GM12891 (cell line): ENCODE data around the gene BTD.

Experiments
- POLR2A ChIP-seq: IDR thresholded peaks from 2 replicates; pipeline ENCODE4 v1.6.1; 2011; ENCODE audit warnings: low read depth, low read length, control low read depth
- POLR2AphosphoS5 ChIP-seq: IDR thresholded peaks from 2 replicates; pipeline ENCODE4 v1.6.1; 2011; ENCODE audit warnings: low read depth, low read length, control low read depth
- POU2F2 ChIP-seq: IDR thresholded peaks from 2 replicates; pipeline ENCODE4 v1.6.1; 2011; ENCODE audit warnings: low read depth, mild to moderate bottlenecking, control low read depth, low read length, moderate library complexity
- TAF1 ChIP-seq: IDR thresholded peaks from 2 replicates; pipeline ENCODE4 v1.6.1; 2011; ENCODE audit warnings: low read depth, low read length, control low read depth

DNA sequence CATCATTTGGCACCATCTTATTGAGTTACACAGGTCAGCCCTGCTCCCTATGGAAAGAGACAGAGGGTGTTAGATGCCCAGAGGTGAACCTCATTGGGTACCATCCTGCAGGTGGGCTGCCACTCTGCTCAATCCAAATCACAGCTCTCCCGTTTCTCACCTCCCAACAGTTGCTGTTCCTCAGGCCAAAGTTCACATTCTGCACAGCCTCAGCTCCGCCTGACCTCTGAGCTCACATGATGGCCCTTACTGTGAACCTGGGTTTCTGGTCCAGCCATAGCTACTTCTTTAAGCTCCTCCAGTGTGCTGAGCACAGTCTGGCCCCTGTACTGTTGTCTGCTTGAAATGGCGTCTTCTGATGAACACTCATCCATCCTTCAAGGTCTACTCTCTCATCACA is 47.8 kb downstream of the BTD start:
- TF ChIP-seq POLR2AphosphoS5 (no peak), POLR2A (no peak), TAF1 (no peak), POU2F2 (no peak)
